Erythroblast (primary cell): ENCODE measurements around the gene DNAJC2.

ENCODE experiments used
- DNase-seq, 2 experiments: peaks; one replicate each; lab custom pipeline; 2025; lab: John Stamatoyannopoulos, UW
- GATA1 ChIP-seq: IDR thresholded peaks from 2 replicates; pipeline ENCODE4 v1.6.1; 2011; ENCODE audit warnings: low read depth, mild to moderate bottlenecking, control low read depth, low read length, moderate library complexity
- POLR2A ChIP-seq: IDR thresholded peaks from 2 replicates; pipeline ENCODE4 v1.6.1; 2011; ENCODE audit warnings: mild to moderate bottlenecking, low read length

Gene DNAJC2

DNA sequence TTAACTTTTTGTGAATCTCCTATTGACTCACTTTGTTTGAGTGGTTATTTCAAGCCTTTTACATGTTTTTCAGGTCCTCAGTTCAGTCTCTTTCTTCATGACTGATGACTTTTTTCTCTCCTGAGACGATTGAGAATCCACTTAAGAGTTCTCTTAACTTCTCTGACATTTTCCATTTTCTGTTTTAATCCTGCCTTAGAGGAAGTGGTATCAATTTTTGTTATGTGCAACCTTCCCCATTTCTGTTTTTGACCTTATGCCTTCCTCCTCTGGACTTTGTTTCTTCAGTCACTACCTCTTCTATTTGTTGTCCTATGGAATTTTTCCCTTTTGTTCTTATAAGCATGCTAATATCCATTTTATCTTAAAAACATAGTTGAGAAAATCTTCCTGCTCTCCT, 5.2 kb upstream of the DNAJC2 start:
- no peak for DNase-seq
- TF ChIP-seq GATA1 (no peak), POLR2A (no peak)

DNA sequence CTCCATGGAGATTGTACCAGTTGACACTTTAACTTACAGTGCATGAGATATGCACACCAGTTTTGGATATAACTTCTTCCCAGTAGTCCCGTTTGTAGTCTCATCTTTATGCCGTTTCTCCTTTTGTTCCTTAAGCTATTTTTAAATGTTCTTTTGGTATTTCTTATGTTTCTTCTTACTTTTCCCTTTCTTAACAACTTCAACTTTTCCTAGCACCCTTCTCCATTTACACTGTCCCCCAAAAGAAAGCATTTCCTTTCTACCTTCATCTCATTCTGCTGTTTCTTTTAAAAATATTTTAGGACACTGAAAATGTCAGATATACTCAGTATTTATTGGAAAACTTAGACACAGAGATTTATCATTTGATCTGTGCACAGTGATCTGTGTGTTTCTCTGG, 4.4 kb upstream of the DNAJC2 start:
- no peak for TF ChIP-seq POLR2A
- no peak for TF ChIP-seq GATA1
- peak in 1 of 2 experiments; percentile 35 for DNase-seq

DNA sequence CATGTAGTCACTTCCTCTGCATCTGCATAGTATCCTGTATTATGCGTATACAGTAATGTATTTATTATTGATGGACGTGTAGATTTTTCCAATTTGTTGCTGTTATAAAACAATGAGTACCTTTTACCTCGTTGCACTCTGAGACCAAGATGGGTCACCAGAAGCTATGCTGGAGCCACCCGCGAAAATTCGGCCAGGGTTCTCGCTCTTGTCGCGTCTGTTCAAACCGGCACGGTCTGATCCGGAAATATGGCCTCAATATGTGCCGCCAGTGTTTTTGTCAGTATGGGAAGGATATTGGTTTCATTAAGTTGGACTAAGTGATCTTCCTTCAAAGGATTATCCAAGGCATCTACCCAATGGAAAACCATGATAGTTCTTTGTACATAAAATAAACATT, 3.9 kb upstream of the DNAJC2 start:
- peak; percentile 48 to 55 for DNase-seq
- TF ChIP-seq GATA1 = no peak
- TF ChIP-seq POLR2A = no peak

DNA sequence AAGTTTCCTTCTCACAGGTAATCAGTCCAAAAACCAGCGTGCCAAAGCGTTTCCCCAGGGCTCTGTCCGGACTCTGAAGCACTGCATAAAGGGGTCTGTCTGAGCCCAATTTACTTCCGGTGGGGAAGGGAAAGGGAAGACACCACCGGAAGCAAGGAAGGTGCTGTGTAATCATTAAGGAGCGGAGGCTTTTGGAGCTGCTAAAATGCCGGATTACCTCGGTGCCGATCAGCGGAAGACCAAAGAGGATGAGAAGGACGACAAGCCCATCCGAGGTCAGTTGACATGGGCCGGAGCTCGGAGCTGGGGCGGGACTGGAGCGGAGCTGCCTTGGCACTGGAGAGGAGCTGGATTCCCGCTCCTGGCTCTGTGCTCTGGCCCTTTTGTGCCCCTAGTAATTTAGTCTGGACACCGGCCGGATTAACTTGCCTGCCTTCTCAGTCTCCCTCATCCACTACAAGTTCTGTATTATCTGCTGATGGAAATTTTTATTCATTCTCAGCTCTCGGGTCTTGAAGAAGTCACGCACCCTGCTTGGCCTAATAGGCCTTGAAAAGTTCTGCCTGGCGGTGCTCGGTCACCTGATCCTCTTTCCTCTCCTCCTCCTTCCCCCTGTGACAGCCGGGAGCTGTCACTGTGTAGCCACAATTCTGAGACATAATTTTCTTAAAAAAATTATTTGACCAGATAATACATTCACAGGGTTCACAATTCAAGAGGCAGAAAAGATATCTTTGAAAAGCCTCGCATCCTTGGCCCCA, 3.1 kb upstream of the DNAJC2 start, which contains the start of gene PSMC2:
Gene PSMC2, plus strand, starts transcription at position 137 of the 761 bp plus-strand sequence. Its CDS starts 69 bp downstream, at position 206.
- peak; percentile 86 for TF ChIP-seq POLR2A
- TF ChIP-seq GATA1 = no peak
- peak; percentile 94 to 96 for DNase-seq

DNA sequence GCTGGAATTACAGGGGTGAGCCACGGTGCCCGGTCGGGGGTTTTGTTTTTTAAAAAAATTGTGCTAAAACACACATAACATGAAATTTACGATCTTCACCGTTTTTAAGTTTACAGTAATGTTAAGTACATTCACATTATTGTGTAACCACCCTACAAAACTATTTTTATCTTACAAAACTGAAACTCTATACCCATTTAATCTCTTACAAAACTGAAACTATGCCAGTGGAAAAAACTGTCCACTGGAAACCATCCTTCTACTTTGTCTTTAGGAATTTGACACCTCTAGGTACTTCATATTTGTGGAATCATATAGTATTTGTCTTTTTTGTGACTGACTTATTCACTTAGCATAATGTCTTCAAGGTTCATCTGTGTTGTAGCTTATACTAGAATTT, 1.8 kb upstream of the DNAJC2 start:
- DNase-seq = no peak
- TF ChIP-seq GATA1 (no peak), POLR2A (no peak)

DNA sequence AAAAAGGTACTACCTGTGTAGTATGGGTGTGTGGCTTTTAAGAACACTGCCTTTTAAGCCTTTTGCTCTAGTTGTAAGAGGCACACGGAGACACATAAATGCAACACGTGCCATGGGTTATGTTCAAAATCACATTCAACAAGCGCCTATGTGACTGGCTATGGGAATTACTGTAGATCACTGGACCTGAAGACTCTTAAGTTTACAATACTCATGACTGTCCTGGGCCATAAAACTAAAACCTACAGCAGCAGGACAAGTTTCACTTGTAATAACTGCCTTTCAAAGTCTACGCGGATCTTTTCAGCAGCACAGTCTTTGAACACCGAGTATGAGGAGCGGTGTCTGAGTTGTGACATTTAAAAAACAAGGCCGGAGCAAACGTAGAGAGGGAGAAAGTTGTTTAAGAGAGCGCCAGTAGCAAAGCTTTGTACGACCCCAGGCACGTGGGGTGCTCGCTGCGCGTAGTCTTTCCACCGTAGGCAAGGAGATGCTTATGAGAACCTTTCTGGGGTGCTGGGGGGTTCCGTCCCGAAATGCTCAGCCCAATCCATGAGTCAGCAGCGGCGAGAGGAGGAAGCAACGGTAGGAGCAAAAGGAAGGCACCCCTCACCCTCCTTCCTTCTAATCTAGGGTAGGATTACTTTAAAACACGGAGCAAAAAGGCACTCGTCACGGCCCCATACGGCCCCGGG, 662 bp downstream of the DNAJC2 start:
- no peak for TF ChIP-seq GATA1
- no peak for TF ChIP-seq POLR2A
- peak; percentile 65 to 74 for DNase-seq

DNA sequence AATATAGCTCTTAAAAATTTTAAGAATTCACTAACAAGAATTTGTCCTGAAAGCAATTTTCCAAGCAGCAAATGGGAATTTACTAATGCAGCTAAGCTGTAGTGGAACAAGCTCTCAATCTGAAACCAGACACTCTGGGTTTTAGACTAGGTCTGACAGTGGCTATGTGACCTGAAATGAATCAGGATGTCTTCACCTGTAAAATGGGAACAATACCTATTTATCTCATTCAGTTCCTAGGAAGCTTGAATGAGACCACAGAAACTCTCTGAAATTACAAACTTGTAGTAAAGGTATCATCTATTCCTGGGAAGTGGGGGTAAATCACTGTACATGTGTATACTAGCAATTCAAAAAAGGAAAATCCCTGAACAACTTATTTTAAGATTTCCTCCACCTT, 1.2 kb downstream of the DNAJC2 start:
- peak in 1 of 2 experiments; percentile 33 for DNase-seq
- TF ChIP-seq GATA1 (no peak), POLR2A (no peak)

DNA sequence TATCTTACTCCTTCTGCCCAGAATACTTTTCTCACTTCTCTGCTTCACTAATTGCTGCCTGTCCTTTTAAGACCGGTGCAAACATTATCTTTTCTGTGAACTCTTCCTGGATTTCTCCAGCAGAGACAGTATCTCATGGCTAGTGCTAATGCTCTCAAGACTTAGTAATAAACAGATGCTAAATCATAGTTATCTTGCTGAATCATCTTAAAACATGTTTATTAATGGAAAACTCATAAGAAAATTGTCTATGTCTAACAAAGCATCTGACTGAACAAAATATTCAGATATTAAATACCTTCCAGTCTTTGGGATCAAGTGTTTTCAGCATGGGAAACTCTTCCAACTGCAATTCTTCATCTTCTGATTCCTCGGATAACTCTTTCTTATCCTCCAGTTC, 3.1 kb downstream of the DNAJC2 start:
- no peak for DNase-seq
- TF ChIP-seq POLR2A (no peak), GATA1 (no peak)

DNA sequence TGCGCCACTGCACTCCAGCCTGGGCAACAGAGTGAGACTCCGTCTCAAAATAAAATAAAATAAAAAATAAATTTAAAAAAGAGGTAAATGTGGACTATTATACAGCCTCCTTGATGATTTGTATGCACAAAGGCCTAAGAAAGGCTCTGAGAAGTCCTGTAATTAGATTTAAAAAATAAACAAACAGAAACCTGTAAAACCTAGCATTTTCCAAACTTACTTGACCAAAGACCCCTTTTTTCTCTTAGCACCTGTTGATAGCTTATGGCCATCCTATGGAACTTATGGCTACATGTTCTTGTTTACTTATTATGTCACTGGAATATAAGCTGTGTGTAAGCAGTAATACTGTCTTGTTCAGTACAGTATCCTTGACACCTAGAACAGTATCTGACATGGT, 5.7 kb downstream of the DNAJC2 start:
- DNase-seq = no peak
- no peak for TF ChIP-seq GATA1
- no peak for TF ChIP-seq POLR2A

DNA sequence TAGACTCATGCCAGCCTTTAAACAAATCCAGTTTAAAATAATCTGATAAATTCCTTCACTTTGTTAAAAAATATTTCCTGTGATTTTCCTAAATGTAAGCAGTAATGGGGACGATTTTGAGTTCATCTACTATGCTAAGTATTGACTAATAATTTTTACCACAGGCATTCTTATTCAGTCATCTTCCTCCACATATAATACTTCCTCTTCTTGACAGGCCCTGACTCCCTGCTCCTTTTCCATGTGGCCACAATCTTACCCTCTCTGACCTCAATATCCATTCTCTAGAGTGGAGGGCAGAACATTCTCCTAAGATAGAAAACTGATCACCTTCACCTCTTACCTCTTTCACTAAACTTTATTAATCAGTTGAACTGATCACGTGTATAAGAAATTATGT, 7.8 kb downstream of the DNAJC2 start:
- no peak for TF ChIP-seq GATA1
- TF ChIP-seq POLR2A = no peak
- DNase-seq = no peak

DNA sequence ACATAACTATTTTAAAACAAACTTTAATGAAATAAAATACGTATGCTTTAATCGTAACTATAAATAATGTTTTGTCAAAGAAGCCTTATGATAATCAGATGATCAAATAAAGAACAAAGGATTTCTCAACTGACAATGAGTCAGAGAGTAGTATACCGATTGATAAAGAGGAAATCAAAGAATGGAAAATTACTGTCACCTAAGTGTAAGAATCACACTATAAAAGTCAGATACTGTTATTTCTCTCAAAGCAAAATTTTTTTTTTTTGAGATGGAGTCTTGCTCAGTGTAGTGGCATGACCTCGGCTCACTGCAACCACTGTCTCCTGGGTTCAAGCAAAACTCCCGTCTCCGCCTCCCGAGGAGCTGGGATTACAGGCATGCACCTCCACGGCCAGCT, 18.8 kb downstream of the DNAJC2 start:
- no peak for DNase-seq
- TF ChIP-seq GATA1 (no peak), POLR2A (no peak)

DNA sequence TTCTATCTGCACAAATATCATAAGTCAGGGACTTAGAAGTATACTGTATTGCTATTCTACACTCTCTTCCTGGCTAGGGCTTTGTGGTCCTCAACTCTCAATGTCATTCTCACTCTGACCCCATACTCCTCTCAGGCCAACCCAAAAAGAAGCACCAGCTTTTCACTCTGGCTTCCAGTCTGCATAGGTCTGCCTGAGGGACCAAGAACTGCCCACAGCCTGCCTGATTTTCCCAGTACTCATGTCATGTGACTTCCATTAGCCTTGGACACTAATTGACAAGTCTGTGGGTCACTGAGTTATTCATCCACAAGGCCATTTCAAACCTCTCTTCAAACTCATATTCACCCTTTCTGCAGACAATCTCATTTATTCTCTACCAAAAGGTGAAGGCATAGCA, 27.6 kb downstream of the DNAJC2 start:
- TF ChIP-seq POLR2A = peak; percentile 20
- TF ChIP-seq GATA1 = no peak

DNA sequence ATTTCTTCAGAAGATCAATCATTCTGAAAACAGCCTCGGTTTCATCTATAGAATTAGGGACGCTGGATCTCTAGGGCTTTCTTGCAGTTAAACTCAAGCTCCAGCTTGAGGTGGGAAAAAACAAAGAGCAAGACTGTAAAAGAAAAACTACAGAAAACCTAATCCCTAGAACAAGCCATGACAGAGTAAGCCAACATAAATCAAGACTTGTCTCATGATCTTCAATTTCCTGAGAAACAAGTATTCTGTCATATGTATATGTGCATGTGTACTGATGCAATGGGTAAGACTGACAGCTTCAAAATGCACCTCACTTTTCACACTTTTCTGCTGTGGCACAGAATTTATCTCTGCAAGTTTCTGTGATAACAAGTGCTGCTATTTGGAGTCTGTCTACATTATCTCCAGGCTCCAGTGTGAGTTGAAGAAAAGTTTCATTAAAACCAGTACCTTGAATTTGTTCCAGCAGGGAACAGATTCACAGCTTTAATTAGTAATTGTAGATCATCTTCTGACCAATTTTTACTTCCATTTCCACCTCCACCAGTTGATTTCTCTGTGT, 28.1 kb downstream of the DNAJC2 start:
- TF ChIP-seq GATA1 (no peak), POLR2A (no peak)
- DNase-seq = no peak

More for the DNA sequence above, 27.6 kb downstream of the DNAJC2 start:
- no peak for DNase-seq

DNA sequence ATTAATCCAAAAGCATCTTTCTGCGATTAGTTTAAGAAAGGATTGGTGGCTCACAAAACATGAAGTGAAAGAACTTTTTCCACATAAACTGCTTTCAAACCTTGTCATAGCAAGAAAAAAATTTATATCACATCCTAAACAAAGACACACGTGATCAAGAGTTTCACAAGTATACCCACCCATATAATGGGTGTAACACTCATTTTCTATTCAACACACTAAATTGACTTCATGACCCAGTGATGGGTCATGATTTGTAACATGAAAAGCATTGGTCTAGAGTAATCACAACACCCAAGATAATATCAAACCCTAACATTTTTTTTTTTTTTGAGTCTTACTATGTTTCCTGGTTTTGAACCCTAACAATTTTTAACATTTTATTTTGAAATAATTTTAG, 29.7 kb downstream of the DNAJC2 start:
- TF ChIP-seq POLR2A (no peak), GATA1 (no peak)
- no peak for DNase-seq
